Prostate gland (tissue), 2 donors: ENCODE results near the gene IPO13. TPM values are rescaled to one million over a fixed set of nuclear protein-coding genes. Genes with fewer than 3 reads are reported as not detected.
A peak's percentile ranks its signal among the peaks of the same experiment; 100 is the strongest.

Experiments
- DNase-seq: peaks from one replicate; pipeline ENCODE4 v3.0.0-alpha.2; 2019; ENCODE audit warnings: low spot score
- H3K27ac ChIP-seq, 2 donors: fragments of 200-600 bp; sonication (generic); 2 replicates each; pipeline ENCODE4 v1.5.1; 2017 to 2019
- H3K27me3 ChIP-seq: fragments of 200-600 bp; sonication (generic); replicated peaks from 2 replicates; pipeline ENCODE4 v1.5.1; 2019; ENCODE audit not compliant: insufficient read depth
- H3K36me3 ChIP-seq, 2 donors: fragments of 200-600 bp; sonication (generic); 1 replicate in 1 of 2; 2 replicates in 1 of 2; pipeline versions ENCODE4 v1.5.1 to v1.8.1; 2017 to 2019
- H3K4me1 ChIP-seq: fragments of 200-600 bp; sonication (generic); replicated peaks from 2 replicates; pipeline ENCODE4 v1.5.1; 2019
- H3K4me3 ChIP-seq, 2 donors: fragments of 200-600 bp; sonication (generic); 2 replicates each; pipeline ENCODE4 v1.5.1; 2017 to 2019
- H3K9me3 ChIP-seq: fragments of 200-600 bp; sonication (generic); 2 replicates; pipeline ENCODE4 v1.5.1; 2017
- POLR2A ChIP-seq: fragments of 450-650 bp; IDR thresholded peaks from one replicate; pipeline ENCODE4 v1.6.1; 2016; ENCODE audit warnings: antibody characterized with exemption, mild to moderate bottlenecking
- POLR2AphosphoS5 ChIP-seq: sonication (generic); formaldehyde crosslinking; IDR thresholded peaks from one replicate; pipeline ENCODE4 v1.6.1; 2017; ENCODE audit warnings: antibody characterized with exemption
- WGBS: methylation state at CpG from one replicate; pipeline ENCODE4 v1.1.5; 2018; 5-methylcytosine and 5-hydroxymethylcytosine counted together
- intact Hi-C: fragments of 100-400 bp; cut with DNase I; formaldehyde crosslinking; loops from one replicate; pipeline ENCODE4 v1.14.2; 2022
- total RNA-seq, 2 donors: library from RNA; depleted of rRNA; stranded (reverse); fragments of >200 nt; gene quantifications; one replicate each; pipeline ENCODE4 v1.1.0, GENCODE V29; 2016
- TF ChIP-seq, protein P1 (sequence below), 4 experiments: fragments of 200-600 bp in 2 of 4; fragments of 450-650 bp in 2 of 4; sonication (generic) in 2 of 4; IDR thresholded peaks; 1 replicate in 3 of 4; 2 replicates in 1 of 4; pipeline ENCODE4 v1.5.1; 2016 to 2019; ENCODE audit warnings: antibody characterized with exemption in 4 of 4, mild to moderate bottlenecking in 2 of 4, moderate library complexity in 2 of 4

IPO13 gene
- total RNA-seq, 2 donors from 2014 or later: 27.7 to 55.7 TPM

DNA sequence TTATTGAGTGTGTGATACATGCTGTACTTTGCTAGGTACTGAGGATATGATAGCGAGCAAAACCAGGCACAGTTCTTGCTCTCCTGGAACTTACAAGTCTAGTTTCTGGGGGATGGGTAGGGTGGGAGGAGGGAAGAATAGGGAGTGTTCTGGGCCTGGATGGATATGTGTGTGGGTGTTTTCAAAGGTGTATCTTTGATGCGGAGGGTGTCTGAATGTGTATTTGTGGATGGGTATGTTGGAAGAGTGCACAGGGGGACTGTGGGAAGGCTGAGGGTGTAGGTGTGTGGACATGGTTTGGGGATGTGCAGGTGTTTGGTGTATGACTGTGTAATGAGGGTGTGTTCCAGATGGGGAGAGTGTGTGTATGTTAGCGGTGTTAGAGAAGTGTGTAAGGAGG is 18.6 kb downstream of the IPO13 start:
- 98% methylated on average over 2 of the region's 3 CpGs for WGBS
- TF ChIP-seq POLR2AphosphoS5 (no peak), POLR2A (no peak)
- TF ChIP-seq, protein P1, sequence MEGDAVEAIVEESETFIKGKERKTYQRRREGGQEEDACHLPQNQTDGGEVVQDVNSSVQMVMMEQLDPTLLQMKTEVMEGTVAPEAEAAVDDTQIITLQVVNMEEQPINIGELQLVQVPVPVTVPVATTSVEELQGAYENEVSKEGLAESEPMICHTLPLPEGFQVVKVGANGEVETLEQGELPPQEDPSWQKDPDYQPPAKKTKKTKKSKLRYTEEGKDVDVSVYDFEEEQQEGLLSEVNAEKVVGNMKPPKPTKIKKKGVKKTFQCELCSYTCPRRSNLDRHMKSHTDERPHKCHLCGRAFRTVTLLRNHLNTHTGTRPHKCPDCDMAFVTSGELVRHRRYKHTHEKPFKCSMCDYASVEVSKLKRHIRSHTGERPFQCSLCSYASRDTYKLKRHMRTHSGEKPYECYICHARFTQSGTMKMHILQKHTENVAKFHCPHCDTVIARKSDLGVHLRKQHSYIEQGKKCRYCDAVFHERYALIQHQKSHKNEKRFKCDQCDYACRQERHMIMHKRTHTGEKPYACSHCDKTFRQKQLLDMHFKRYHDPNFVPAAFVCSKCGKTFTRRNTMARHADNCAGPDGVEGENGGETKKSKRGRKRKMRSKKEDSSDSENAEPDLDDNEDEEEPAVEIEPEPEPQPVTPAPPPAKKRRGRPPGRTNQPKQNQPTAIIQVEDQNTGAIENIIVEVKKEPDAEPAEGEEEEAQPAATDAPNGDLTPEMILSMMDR (IDR thresholded peaks at IDR 0.05): no peak
- Histone ChIP-seq H3K27me3 (no peaks in the 10 kb centered on the region), H3K27ac (no peak overlapping the region), H3K4me3 (no peak overlapping the region), H3K36me3 (no peaks in the 10 kb centered on the region), H3K9me3 (no peaks in the 10 kb centered on the region), H3K4me1 (peaks cover 1% of the 10 kb centered on the region)
- intact Hi-C loops: no loop called here
- no peak for DNase-seq

- DNase-seq: no peak
- WGBS: 83% methylated on average over 6 of the region's 6 CpGs
- intact Hi-C loops: no loop called here
Observed at GRCh38 chr1:43968348-43968948, 21.7 kb downstream of the IPO13 start.

DNA sequence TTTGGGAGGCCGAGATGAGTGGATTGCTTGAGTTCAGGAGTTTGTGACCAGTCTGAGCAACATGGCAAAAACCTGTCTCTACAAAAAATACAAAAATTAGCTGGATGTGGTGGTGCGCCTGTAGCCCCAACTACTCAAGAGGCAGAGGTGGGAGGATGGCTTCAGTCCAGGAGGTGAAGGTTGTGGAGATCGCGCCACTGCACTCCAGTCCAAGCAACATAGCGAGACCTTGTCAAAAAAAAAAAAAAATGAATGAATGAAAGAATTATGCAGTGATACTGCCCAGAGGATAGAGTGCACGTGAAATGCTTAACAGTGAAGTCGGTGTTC is 22.6 kb downstream of the IPO13 start:
- peaks cover 6% of the 10 kb centered on the region for H3K4me1 ChIP-seq
- 58% methylated on average over 7 of the region's 7 CpGs for WGBS
- no peaks in the 10 kb centered on the region for H3K27me3 ChIP-seq
- H3K27ac ChIP-seq: no peak overlapping the region
- H3K9me3 ChIP-seq: no peaks in the 10 kb centered on the region
- intact Hi-C loops: no loop called here
- H3K36me3 ChIP-seq: no peaks in the 10 kb centered on the region
- DNase-seq: no peak
- TF ChIP-seq, protein P1 (IDR thresholded peaks at IDR 0.05): no peak
- no peak for TF ChIP-seq POLR2AphosphoS5
- TF ChIP-seq POLR2A: no peak
- H3K4me3 ChIP-seq: no peak overlapping the region

More at GRCh38 chr1:43968348-43968948, 21.7 kb downstream of the IPO13 start:
- H3K36me3 ChIP-seq: no peaks in the 10 kb centered on the region
- no peaks in the 10 kb centered on the region for H3K9me3 ChIP-seq
- H3K27me3 ChIP-seq: no peaks in the 10 kb centered on the region
- no peak overlapping the region for H3K27ac ChIP-seq
- H3K4me1 ChIP-seq: peaks cover 6% of the 10 kb centered on the region
- H3K4me3 ChIP-seq: no peak overlapping the region
- TF ChIP-seq POLR2A: no peak
- TF ChIP-seq, protein P1 (IDR thresholded peaks at IDR 0.05): no peak
- no peak for TF ChIP-seq POLR2AphosphoS5

GRCh38 chr1:43969746-43970466 is 23.2 kb downstream of the IPO13 start, which contains the start of gene DPH2:
Gene DPH2, plus strand, starts transcription at chr1:43970010. Its CDS starts 166 bp downstream, at chr1:43970176.
- Histone ChIP-seq H3K27me3 (no peaks in the 10 kb centered on the region), H3K4me3 (peak within 1 kb of the TSS; percentile 63 to 66), H3K4me1 (peaks cover 6% of the 10 kb centered on the region), H3K9me3 (no peaks in the 10 kb centered on the region), H3K27ac (no peak within 1 kb of the TSS), H3K36me3 (no peaks in the 10 kb centered on the region)
- WGBS: 2% methylated on average over 47 of the region's 47 CpGs
- intact Hi-C loops: no loop called here
- peak; percentile 86 for TF ChIP-seq POLR2AphosphoS5
- TF ChIP-seq, protein P1 (IDR thresholded peaks at IDR 0.05): peak in 2 of 4 experiments; percentile 7 to 54
- peak; percentile 19 for TF ChIP-seq POLR2A
- DNase-seq: peak; percentile 97

- Histone ChIP-seq H3K27ac (no peak overlapping the region), H3K9me3 (no peaks in the 10 kb centered on the region), H3K27me3 (no peaks in the 10 kb centered on the region), H3K36me3 (no peaks in the 10 kb centered on the region), H3K4me3 (peak overlapping the region; percentile 63 to 66), H3K4me1 (peaks cover 6% of the 10 kb centered on the region)
- no peak for DNase-seq
- TF ChIP-seq, protein P1 (IDR thresholded peaks at IDR 0.05): no peak
- TF ChIP-seq POLR2AphosphoS5 (no peak), POLR2A (no peak)
- WGBS: 51% methylated on average over 5 of the region's 5 CpGs
- intact Hi-C loops: no loop called here
Observed at GRCh38 chr1:43970502-43970901, 23.8 kb downstream of the IPO13 start.
